Measurements from ENCODE around the gene SORBS2.
"Not testable (repeated sequence)": the region's sequence is repeated elsewhere in the genome, so short reads cannot be mapped to it uniquely, and the experiment has no call there.

SORBS2 gene, protein sequence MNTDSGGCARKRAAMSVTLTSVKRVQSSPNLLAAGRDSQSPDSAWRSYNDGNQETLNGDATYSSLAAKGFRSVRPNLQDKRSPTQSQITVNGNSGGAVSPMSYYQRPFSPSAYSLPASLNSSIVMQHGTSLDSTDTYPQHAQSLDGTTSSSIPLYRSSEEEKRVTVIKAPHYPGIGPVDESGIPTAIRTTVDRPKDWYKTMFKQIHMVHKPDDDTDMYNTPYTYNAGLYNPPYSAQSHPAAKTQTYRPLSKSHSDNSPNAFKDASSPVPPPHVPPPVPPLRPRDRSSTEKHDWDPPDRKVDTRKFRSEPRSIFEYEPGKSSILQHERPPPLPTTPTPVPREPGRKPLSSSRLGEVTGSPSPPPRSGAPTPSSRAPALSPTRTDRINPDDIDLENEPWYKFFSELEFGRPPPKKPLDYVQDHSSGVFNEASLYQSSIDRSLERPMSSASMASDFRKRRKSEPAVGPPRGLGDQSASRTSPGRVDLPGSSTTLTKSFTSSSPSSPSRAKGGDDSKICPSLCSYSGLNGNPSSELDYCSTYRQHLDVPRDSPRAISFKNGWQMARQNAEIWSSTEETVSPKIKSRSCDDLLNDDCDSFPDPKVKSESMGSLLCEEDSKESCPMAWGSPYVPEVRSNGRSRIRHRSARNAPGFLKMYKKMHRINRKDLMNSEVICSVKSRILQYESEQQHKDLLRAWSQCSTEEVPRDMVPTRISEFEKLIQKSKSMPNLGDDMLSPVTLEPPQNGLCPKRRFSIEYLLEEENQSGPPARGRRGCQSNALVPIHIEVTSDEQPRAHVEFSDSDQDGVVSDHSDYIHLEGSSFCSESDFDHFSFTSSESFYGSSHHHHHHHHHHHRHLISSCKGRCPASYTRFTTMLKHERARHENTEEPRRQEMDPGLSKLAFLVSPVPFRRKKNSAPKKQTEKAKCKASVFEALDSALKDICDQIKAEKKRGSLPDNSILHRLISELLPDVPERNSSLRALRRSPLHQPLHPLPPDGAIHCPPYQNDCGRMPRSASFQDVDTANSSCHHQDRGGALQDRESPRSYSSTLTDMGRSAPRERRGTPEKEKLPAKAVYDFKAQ (N-terminal part only)

DNA sequence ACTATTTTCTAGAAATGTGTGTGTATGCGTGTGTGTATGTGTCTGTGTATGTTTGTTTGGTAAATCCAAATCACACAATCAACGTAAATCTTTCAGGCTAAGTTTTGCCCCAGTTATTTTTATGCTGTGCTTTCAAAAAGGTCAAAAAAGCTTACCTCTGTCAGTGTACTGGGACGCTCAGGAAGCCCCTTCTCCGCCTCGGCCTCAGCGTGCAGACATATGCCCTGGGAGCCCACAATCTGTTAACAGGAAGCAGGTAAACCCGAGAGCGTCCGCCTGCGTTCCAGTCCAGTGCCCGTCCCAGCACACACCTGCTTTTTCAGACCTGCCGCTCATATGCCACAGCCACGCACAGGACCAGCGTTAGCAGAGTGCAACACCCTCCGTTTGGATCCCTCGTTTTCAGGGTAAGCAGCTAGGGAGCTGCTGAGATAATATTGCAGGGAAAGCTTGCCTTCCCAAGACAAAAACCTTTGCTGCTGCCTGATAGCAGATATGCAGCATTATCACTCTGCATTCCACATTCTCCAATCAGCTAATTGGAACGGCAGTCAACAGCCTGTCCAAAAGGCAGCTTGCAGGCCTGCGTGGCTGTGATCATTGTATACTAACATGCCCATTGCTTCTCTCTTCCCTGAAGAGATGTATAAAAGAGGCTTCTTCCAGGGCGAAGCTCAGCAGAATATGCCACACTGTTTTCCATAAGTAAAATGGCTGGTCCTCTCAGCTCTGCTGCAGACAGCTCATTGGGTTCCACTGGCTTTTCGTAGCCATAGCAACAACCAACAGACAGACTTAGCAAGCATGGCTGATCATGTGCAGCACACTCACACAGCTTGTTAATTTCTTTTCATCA is at the start of gene SORBS2:
Gene SORBS2 (minus strand): TSS at position 686 of the 856 bp plus-strand sequence. CDS start 121,623 bp downstream, outside the sequence.
- no peak for DNase-seq (ENCODE audit: low read depth in 2 of 2)

DNA sequence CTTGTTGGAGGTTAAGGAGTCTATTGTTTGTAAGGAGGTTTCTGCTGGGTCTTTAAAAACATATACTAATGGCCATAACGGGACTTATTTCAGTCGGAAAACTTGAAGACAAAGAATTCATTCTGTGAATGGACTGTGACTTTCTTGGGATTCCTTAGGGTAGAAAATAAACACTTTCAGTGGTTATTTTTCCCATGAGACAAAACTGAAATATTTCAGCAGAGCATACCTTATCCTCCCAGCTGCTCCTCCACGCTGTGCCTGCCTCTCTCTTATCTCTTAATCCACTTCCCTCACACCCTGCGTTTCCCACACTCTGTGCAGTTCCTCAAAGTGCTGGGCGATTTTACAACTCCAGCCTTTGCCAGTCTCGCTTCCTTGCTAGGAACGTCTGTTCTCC is 47.1 kb upstream of the SORBS2 start:
- DNase-seq (ENCODE audit: low read depth in 2 of 2), result no peak

DNA sequence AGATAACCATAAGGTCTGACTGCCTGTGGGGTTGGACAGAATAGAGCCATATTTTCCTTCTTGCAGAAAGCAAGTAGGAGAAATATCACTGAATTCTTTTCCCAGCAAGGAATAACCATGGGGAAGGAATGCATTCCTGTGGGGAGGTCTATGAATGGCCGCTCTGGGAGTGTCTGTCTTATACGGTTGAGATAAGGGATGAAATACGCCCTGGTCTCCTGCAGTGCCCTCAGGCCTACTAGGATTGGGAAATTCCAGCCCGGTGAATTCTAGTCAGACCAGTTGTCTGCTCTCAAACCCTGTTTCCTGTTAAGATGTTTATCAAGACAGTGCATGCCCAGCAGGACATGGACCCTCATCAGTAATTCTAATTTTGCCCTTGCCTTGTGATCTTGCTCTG is 45.6 kb upstream of the SORBS2 start:
- not testable (repeated sequence) for DNase-seq (ENCODE audit: low read depth in 2 of 2)

DNA sequence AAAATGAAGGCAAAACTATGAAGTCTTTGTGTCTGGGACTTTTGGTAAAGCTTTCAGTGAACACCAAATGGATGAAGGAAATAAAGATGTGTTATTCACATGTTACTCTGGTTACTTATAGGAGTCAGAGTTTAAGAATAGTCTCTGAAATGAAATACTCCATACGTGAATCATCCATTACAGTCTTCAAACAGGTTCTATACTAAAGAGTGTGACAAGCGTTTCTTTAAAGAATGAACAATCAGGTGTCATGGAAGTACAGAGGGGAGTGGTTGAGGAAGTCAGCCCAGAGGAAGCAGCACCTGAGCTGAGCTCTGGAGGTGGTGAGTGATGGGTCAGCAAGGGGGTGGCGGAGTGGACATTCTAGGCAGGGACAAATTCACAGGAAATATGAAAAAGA is 41.8 kb upstream of the SORBS2 start:
- no peak for DNase-seq (ENCODE audit: low read depth in 2 of 2)

DNA sequence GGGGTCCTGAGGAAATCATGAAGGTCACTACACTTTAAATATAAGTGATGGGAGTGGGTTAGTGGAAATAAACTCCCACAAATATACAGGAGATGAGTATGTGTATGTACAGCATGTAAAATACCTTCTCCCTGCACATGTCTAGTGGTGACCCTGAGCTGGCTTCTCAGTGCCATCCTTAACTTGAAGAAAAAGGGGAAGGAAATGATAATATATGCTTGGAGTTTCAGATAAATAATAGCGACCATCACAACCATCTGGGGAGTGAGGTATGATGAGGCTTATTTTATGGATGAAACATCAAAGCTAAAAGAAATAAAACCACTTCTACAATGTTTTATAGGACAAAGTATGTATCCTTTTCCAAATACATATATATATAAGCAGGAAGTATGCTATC is 41.0 kb upstream of the SORBS2 start:
- DNase-seq (ENCODE audit: low read depth in 2 of 2), result no peak

DNA sequence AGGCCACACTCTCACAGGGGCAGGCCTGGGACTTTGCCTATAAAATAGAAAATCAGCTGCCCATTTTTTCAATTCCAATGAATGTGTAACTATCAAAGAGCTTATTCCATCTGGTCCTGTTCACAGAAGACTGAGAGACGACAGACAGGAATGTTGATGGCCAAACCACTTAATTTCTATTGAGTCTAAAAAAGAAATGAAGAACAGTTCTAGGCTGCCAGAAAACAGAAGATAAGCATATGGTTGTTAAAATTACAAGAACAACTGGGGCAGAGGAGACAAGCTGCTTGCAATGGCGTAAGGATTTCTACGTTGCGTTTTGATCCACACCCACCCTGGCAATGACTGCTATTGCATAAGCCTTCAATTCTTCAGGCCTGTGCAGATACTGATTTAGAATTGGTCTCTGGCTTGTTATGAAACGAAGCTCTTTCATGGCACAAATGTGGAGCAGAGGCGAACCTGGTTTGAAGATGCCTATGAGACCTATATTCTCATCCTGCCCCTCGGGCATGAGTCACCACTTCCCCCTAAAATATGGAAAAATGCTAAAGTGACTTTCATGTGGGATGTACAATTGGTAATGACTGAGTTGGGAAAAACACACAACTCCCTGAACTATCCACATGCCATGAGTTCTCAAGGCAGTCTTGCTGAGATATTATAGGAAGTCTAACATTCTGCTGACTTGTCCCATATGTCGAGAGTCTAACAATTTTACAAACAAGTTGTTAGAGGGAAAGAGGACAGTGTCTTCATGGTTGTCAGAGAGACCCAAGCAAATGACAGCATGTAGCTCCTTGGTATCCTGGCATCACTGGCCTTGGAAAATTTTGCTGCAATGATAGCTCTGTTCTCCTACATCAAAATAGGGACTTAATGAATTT is 37.9 kb upstream of the SORBS2 start:
- DNase-seq (ENCODE audit: low read depth in 2 of 2), result no peak

DNA sequence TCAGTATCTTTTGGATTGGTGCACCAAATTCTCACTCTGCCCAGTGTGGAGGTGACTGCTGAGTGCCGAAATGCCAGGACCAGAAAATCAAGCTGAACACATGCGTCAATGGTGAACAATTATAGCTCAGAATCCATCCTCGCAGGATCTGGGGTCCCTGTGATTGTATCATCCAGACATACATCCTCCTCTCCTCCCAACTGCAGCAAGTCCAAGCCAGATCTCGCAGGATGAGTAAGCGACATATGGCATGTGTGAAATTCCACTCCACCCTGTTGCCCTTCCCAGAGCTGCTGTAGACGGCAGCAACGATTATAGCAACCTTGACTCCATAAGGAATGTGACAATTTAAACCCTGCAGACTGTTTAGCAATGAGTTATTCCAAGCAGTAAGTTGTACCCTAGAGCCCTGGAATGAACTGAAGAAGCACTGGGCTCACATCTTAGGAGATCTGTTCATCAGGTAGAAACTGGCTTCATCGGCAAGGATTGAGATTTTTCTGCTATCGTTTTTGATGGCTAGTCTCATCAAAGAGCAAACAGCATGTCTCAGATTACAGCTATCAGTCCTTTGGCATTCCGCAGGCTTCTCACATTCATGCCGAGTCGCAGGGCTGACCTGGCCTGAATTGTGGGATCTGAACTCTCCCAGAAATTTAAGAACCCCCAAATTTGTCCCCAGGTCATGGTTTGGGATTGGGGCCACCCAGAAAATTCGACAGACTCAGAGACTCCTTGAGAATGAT is 35.5 kb upstream of the SORBS2 start:
- no peak for DNase-seq (ENCODE audit: low read depth in 2 of 2)

DNA sequence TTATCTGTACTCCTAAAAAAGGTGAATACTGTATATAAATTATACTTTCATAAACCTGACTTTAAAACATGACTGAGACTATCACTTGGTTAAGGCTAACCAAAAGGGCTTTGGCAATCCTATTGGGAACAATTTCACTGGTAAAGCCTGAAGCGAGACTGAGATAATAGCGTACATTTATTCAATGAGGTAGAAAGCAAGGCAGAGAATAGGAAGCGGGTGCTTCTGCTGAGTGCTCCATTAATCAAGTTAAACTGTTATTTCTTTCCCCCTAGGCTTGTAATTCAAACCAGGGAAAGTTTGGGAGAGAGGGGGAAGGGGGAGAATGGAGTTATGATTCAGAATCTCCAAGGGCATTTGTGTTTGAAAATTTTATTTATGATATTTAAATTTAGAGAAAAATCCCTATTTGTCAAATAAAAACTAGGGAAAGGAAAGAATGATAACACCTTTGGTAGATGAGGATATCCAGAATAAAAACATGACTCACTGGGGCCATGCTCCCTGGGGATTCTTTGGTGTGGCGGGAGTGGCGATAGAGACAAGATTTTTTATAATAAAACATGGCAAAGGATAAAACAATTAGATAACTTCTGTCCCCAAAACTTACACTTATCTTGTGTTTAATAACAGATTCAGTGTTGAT is 34.6 kb upstream of the SORBS2 start:
- DNase-seq (ENCODE audit: low read depth in 2 of 2), result no peak

DNA sequence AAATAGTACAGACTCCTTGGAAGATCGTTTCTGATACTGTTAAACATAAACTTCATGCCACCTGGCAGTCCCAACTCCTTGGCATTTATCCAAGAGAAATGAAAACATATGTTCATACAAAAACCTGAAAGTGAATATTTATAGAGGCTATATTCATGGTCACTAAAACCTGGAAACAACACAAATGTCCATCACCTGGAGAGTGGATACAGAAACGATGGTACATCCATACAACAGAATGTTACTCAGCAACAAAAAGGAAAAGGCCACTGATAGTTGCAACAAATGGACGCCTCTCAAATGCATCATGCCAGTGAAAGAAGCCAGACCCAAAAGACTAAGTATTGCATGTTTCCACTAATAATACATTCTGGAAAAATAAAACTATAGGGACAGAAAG is 34.0 kb upstream of the SORBS2 start:
- DNase-seq (ENCODE audit: low read depth in 2 of 2), result no peak

DNA sequence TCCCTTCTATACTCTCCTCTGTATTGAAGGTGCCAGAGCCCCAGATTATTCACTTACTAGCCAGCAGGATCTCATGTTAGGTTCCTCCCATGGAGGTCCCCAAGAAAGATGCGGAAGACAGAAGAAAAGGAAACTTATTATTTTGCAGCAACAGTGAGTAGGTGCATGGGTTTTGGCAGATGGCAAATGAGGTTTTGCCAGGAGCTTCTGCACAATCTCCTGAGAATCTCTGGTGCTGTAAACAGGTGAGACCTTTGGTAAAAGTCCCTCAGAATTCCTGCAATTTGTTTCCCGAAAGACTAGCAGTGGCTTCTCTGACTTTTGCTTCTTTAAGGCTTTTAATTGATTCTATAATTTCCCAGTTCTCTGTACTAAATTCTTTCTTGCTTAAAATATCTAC is 29.5 kb upstream of the SORBS2 start:
- DNase-seq (ENCODE audit: low read depth in 2 of 2), result no peak

DNA sequence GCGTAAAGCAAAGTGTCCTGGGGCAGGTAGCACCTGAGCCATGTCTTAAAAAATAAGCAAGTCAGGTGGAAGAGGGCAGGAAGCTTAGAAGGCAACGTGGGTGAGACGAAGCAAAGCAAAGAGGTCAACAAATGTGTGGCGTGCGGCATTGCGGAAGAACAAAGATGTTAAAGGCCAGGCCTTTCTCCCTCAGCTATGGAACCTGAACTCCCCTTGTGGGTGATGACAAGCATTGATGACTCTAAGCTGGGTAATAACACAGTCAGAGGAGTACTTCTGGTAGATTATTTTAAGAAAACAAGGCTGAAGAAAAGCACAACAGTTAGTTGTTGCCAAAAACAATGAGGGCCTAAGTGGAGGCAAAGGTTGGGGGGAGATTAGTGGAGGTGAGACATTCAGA is 29.0 kb upstream of the SORBS2 start:
- DNase-seq (ENCODE audit: low read depth in 2 of 2), result no peak

DNA sequence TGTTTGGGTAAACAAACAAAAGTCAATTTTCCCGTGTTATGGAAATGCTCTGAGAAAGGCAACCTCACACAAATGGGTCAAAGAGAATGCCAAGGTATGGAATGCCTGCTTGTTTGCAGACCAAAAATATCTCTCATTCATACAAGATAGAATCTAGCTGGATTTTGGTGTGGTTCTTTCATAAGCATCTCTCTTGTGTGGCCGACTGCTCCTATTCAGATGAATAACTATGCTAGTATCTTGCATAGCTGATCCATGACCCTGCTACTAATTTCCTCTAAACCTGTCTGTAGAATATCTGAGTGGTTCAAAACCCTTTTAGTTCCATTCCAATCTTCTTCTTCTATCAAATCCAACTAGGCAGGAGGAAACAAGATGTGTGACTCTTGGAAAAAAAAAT is 28.2 kb upstream of the SORBS2 start:
- no peak for DNase-seq (ENCODE audit: low read depth in 2 of 2)

DNA sequence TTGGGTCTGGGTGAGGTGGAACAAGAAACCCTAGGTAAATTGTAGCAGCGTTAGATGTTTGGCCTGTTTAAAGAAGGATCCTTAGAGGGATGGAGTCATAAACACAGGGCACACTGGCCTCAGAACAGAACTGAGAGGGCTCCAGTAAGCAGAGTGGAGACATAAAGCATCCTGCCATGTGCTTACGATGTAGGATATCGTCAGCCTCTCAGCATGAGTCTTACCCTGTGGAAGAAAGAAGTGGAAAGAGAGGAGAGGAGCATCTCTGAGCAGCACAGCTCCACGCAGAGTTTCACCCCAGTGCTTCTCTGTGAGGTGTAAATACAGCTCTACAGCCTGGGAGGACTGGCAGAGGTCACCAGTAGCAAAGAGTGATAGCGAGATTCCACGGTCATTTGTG is 27.8 kb upstream of the SORBS2 start:
- DNase-seq (ENCODE audit: low read depth in 2 of 2), result no peak

DNA sequence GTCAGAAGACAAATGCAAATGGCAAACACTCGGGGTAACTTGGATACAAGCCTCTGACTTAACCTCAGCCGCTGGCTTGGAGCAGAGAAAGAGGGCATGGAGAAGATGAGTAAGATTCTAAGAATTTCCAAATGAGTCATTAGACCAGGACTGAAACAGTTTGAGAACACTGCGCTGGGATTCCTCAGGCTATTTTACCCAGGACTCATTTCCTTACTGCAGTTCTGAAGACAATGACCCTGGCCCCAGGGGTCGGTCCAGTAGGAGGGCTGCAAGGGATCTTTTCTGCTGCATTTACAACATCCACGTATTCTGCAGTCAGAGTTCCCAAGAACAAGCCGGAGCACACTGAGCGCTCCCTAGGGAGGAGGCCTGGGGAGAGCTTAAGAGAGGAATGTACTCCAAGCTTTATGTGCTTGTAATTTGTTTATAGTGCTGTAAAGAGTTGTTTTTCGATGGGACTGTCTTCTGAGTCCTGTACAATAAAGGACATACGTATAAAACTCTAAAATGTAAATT is 27.3 kb upstream of the SORBS2 start:
- DNase-seq (ENCODE audit: low read depth in 2 of 2), result no peak

DNA sequence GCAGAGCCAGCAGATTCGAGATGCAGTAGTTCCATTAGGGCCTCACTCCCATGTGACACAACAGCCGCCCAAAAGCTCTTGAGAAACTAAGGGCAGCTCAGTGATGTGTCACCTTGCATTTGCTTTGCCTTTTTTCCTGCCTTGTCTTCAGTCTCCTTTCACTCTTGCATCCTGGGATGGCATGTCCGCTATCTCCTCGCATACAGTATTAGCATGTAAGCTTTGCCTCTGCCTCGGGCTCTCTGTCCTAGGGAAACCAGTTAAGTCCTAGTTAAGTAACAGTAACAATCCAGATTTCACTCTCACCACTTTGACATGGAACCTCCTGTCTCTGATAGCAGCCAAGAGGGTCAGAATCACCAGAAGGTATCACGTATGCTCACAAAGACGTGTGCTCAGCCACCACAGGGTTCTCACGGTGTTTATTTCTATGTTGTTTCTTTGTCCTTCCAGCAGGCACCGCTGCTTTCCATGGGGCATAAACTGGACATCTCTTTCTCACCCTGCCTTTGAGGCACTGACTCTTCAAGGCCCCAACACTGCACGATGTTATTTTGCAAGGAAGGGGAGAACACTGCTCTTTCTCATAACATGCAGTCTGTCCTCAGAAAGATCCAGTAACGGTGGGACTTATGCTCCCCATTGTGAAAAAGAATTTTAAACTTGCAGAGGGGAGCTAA is 26.7 kb upstream of the SORBS2 start:
- DNase-seq (ENCODE audit: low read depth in 2 of 2), result no peak

DNA sequence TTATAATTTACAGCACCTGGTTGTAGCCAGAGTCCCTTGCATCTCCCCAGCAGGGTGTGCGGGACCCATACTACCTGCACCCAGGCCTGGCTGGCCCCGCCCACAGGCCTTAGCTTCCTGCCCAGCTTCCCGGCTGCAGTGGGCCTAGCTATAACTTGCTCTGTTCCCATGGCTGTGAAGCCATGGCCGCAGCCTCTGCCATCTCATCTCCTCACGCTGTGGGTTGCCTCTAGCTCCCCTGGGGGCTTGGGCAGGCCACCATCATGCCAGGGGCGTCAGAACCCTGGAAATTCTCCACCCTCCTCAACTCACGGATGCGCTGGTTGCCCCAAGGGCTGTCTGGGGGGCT is 26.1 kb upstream of the SORBS2 start:
- DNase-seq (ENCODE audit: low read depth in 2 of 2), result no peak

DNA sequence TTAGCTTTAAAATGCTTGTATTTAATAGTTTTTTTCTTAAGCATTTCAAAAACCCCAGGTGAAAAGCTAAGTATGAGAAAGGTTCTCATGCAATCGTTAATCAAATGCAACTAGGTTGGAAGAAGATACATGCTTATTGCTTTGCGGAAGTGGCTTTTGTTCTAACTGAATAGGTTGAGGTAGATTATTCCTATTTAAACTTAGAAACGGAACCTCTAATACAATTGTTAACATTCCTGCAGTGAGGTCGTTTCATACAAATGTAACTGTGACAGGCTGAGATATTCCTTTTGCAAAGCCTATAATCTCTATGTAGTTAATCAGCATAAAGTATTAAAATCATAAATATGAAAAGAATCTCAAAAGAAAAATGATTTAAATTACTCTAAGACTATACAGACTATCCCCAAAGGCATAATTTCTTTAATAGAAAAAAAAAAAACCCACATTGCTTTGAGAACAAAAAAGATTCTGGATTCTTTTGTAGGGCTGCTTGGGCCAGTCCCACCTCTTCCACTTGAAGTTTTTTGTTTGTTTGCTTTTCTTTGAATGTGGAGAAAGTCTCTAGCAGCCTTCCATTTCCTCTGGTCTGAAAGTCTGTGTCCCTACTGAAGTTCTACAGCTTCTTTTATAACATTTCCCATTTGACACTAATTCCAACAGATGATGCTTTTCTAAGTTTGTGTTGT is 25.6 kb upstream of the SORBS2 start:
- DNase-seq (ENCODE audit: low read depth in 2 of 2), result no peak

All from stimulated activated CD4-positive, alpha-beta T cell treated with anti-CD3 and anti-CD28 coated beads, Interleukin-4, amount 100 ng/mL, for 48 hours (primary cell).